ENCODE measurements around the gene SHISA5. TPM values are rescaled to one million over a fixed set of nuclear protein-coding genes. Genes with fewer than 3 reads are reported as not detected.

Gene SHISA5
- total RNA-seq, 1 experiment from 2014 or later, result 137 TPM

DNA sequence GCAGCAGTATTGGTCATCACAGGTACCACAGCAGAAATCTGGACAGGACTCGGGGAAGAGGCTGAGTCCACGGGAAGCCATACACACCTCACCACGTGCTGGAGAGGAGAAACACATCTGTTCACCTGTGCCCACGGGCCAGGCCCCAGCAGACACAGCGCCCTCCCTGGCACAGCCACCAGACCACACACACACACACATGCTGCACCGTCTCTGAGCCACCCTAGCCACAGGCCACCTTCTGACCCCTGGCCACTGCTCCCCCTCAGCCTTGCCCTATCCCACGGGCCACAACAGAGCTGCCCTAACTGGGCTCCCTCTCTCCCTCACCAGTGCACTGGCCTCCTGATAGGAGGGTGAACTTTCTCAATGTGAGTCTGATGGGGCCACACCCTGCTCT is 2.8 kb downstream of the SHISA5 start:
- H3K4me3 Mint-ChIP-seq, result no peak overlapping the region

More for the DNA sequence above, 2.8 kb downstream of the SHISA5 start:
- Mint-ChIP-seq H3K36me3 (peaks cover 18% of the 10 kb centered on the region), H3K27ac (peak overlapping the region; percentile 80), H3K9me3 (peaks cover 7% of the 10 kb centered on the region), H3K4me1 (peaks cover 23% of the 10 kb centered on the region), H3K27me3 (ENCODE audit: low read depth) (no peaks in the 10 kb centered on the region; the same call in none of the 2 replicates)
- TF ChIP-seq AFF4 (CRISPR knock-in tag; IDR thresholded peaks at IDR 0.05; ENCODE audit: borderline replicate concordance) (no peak), JAZF1 (CRISPR knock-in tag; IDR thresholded peaks at IDR 0.05) (no peak), OVOL2 (CRISPR knock-in tag; IDR thresholded peaks at IDR 0.05; ENCODE audit: borderline replicate concordance) (no peak), TEAD4 (CRISPR knock-in tag; IDR thresholded peaks at IDR 0.05) (no peak), NR2C2 (CRISPR knock-in tag; IDR thresholded peaks at IDR 0.05) (no peak), ETV6 (CRISPR knock-in tag; IDR thresholded peaks at IDR 0.05) (no peak), GABPB1 (CRISPR knock-in tag; IDR thresholded peaks at IDR 0.05) (no peak), FOXP1 (CRISPR knock-in tag; IDR thresholded peaks at IDR 0.05; ENCODE audit: borderline replicate concordance) (no peak), ZNF281 (CRISPR knock-in tag; IDR thresholded peaks at IDR 0.05) (no peak), ZNF396 (CRISPR knock-in tag; IDR thresholded peaks at IDR 0.05; ENCODE audit: borderline replicate concordance) (no peak), RORB (CRISPR knock-in tag; IDR thresholded peaks at IDR 0.05) (no peak), ZNF425 (CRISPR knock-in tag; conservative IDR thresholded peaks at IDR 0.05) (no peak), E2F1 (CRISPR knock-in tag; IDR thresholded peaks at IDR 0.05) (no peak)
- TF ChIP-seq, protein P1, sequence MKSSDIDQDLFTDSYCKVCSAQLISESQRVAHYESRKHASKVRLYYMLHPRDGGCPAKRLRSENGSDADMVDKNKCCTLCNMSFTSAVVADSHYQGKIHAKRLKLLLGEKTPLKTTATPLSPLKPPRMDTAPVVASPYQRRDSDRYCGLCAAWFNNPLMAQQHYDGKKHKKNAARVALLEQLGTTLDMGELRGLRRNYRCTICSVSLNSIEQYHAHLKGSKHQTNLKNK (CRISPR knock-in tag; IDR thresholded peaks at IDR 0.05), result no peak
- TF ChIP-seq, protein P2, sequence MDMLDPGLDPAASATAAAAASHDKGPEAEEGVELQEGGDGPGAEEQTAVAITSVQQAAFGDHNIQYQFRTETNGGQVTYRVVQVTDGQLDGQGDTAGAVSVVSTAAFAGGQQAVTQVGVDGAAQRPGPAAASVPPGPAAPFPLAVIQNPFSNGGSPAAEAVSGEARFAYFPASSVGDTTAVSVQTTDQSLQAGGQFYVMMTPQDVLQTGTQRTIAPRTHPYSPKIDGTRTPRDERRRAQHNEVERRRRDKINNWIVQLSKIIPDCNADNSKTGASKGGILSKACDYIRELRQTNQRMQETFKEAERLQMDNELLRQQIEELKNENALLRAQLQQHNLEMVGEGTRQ (CRISPR knock-in tag; IDR thresholded peaks at IDR 0.05), result no peak
- ChIA-PET POLR2A (interaction anchor here (0.6 kb wide), 1 partner anchor 28 kb away, joined by 4 read pairs; no protein-coding TSS in a partner anchor), CTCF (interaction anchor here (1.0 to 1.9 kb wide), 3 partner anchors 48 to 65 kb away, joined by 3 to 5 read pairs (median 3); no protein-coding TSS in a partner anchor)
- DNase-seq (ENCODE audit: low spot score) (no peak), ATAC-seq (no peak)
